NB4 (cell line): Measurements from ENCODE around the gene MCM5.
"Not testable (repeated sequence)": the region's sequence is repeated elsewhere in the genome, so short reads cannot be mapped to it uniquely, and the experiment has no call there.

Source experiments
- DNase-seq: peaks from one replicate; pipeline ENCODE4 v3.0.0; 2010; ENCODE audit warnings: low read depth
- H3K4me3 ChIP-seq: one replicate; pipeline ENCODE4 v1.5.1; 2011; ENCODE audit warnings: mild to moderate bottlenecking, low read depth, low read length, moderate library complexity
- MAX ChIP-seq: IDR thresholded peaks from 2 replicates; pipeline ENCODE4 v1.6.1; 2011; ENCODE audit warnings: low read depth, low read length
- MYC ChIP-seq: IDR thresholded peaks from 2 replicates; pipeline ENCODE4 v1.6.1; 2011; ENCODE audit warnings: low read depth, low read length
- POLR2A ChIP-seq: IDR thresholded peaks from 2 replicates; pipeline ENCODE4 v1.6.1; 2011; ENCODE audit warnings: mild to moderate bottlenecking; ENCODE audit not compliant: insufficient read length; ENCODE audit errors: extremely low read depth
- TF ChIP-seq, protein P1 (sequence below): IDR thresholded peaks from one replicate; pipeline ENCODE4 v1.5.1; 2012; ENCODE audit warnings: low read depth, low read length

MCM5 gene

GRCh38 chr22:35470903-35471321 lies 71.0 kb downstream of the MCM5 start:
- no peak overlapping the region for H3K4me3 ChIP-seq
- TF ChIP-seq MYC (no peak), POLR2A (no peak), MAX (no peak)
- TF ChIP-seq, protein P1, sequence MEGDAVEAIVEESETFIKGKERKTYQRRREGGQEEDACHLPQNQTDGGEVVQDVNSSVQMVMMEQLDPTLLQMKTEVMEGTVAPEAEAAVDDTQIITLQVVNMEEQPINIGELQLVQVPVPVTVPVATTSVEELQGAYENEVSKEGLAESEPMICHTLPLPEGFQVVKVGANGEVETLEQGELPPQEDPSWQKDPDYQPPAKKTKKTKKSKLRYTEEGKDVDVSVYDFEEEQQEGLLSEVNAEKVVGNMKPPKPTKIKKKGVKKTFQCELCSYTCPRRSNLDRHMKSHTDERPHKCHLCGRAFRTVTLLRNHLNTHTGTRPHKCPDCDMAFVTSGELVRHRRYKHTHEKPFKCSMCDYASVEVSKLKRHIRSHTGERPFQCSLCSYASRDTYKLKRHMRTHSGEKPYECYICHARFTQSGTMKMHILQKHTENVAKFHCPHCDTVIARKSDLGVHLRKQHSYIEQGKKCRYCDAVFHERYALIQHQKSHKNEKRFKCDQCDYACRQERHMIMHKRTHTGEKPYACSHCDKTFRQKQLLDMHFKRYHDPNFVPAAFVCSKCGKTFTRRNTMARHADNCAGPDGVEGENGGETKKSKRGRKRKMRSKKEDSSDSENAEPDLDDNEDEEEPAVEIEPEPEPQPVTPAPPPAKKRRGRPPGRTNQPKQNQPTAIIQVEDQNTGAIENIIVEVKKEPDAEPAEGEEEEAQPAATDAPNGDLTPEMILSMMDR = no peak
- DNase-seq = peak; percentile 42

DNA sequence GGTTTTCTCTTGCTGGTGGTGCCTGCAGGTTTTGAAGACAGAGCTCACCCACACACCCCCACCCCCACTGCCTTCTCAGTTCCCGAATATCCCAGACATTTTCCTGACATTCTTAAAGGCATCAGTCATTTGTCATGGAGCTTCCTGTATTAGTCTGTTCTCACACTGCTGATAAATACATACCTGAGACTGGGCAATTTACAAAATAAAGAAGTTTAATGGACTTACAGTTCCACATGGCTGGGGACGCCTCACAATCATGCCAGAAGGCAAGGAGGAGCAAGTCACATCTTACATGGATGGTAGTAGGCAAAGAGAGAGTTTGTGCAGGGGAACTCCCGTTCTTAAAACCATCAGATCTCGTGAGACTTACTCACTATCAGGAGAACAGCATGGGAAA lies 71.6 kb downstream of the MCM5 start:
- not testable (repeated sequence) for H3K4me3 ChIP-seq, DNase-seq

GRCh38 chr22:35472488-35472887 lies 72.5 kb downstream of the MCM5 start:
- TF ChIP-seq MAX = no peak
- TF ChIP-seq POLR2A = no peak
- no peak for TF ChIP-seq MYC
- TF ChIP-seq, protein P1 = no peak
- DNase-seq = no peak
- no peak overlapping the region for H3K4me3 ChIP-seq

DNA sequence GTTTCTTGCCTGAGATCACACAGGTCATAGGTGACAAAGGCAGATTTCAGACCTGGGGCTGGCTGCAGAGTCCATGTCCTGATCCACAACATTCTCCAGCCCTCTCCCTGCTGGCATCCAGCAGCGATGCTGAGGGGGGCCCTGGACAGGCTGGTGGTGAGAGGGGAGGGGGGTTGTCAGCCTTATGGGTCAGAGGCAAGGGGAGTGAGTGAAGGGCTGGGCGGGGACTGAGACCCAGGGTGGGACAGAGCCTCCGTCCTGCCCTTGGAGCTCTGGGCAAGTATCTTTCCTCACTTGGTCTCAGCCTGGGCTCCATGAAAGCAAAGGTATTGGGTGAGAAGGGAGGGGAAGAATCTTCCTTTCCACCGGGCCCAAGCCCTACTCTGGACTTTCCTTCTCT lies 74.0 kb downstream of the MCM5 start:
- TF ChIP-seq POLR2A = no peak
- TF ChIP-seq, protein P1 = no peak
- TF ChIP-seq MAX = no peak
- TF ChIP-seq MYC = no peak
- no peak overlapping the region for H3K4me3 ChIP-seq
- DNase-seq = no peak
